GM12891 (cell line): ENCODE results near the gene MIA3.

Experiments used
- POLR2A ChIP-seq: IDR thresholded peaks from 2 replicates; pipeline ENCODE4 v1.6.1; 2011; ENCODE audit warnings: low read depth, low read length, control low read depth
- POLR2AphosphoS5 ChIP-seq: IDR thresholded peaks from 2 replicates; pipeline ENCODE4 v1.6.1; 2011; ENCODE audit warnings: low read depth, low read length, control low read depth
- SPI1 ChIP-seq: IDR thresholded peaks from 2 replicates; pipeline ENCODE4 v1.6.1; 2011; ENCODE audit warnings: low read depth, low read length, control low read depth
- TAF1 ChIP-seq: IDR thresholded peaks from 2 replicates; pipeline ENCODE4 v1.6.1; 2011; ENCODE audit warnings: low read depth, low read length, control low read depth

DNA sequence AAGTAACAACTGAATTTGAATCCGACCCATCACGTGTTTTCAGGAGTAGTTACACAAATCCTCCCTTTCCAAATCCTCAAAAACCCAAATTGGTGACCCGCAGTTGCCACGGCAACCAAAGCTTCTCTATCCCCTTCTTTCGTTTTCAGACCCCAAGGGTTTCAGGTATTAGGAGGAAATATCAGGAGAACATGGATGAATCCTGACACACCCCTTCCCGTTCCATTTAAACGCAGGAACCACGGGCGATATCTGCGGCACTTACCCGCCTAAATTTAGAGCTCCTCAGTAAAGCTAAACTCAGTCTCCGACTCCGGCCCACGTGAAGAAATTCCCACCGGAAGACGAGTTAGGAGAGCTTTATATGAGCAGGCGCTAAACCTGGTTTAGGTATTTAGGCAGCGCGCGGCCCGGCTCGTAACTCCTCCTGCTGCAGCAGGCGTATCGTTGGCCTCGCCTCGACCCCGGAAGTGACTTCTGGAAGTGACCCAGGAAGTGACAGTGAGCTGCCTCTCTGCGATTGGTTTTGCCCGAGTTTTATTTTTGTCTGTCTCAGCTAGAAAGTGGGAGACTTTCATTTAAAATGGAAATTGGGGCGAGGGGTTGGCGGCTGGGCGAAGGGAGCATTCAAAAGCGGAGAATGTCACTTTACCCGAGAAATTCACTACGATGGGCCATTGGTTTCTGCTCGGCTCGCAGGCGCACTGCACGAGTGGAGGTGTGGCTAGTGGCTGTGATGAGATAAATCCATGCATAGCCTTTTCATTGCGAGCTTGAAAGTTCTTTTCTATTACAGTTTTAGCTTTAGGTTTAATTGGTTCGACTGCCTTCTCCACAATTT is 28.2 kb upstream of the MIA3 start, which contains the start of gene TAF1A:
- peak; percentile 64; the same call in 1 of the 2 replicates for TF ChIP-seq POLR2A
- peak; percentile 55; the same call in 1 of the 2 replicates for TF ChIP-seq TAF1
- TF ChIP-seq SPI1 = no peak
- peak; percentile 76 for TF ChIP-seq POLR2AphosphoS5
